ENCODE results near the gene UNC93A.

- TF ChIP-seq CTCF (IDR thresholded peaks at IDR 0.05; ENCODE audit: borderline replicate concordance, extremely low read depth, low read length, poor library complexity, severe bottlenecking) (no peak), EZH2 (IDR thresholded peaks at IDR 0.05; ENCODE audit: borderline replicate concordance, low read depth, low read length, severe bottlenecking) (no peak)
Observed at GRCh38 chr6:167293088-167293589, 2.0 kb downstream of the UNC93A start.
